Adrenal gland (tissue), 12 donors: ENCODE results near the gene PPP6R2. TPM values are rescaled to one million over a fixed set of nuclear protein-coding genes. Genes with fewer than 3 reads are reported as not detected.

Source experiments
- DNase-seq, 7 donors: peaks; one replicate each; pipeline ENCODE4 v3.0.0-alpha.2; 2019 to 2020
- H3K27ac ChIP-seq, 5 donors: fragments of 200-600 bp; sonication (generic) in 4 of 5; 1 replicate in 3 of 5; 2 replicates in 2 of 5; pipeline versions ENCODE4 v1.5.1 to v1.8.0; 2016 to 2020; ENCODE audit warnings: mild to moderate bottlenecking in 1 of 5
- H3K27me3 ChIP-seq: fragments of 200-600 bp; 2 replicates; pipeline ENCODE4 v1.8.0; 2021
- H3K36me3 ChIP-seq, 2 donors: fragments of 200-600 bp; replicated peaks in 1 of 2; 1 replicate in 1 of 2; 2 replicates in 1 of 2; pipeline versions ENCODE4 v1.5.1 to v1.8.0; 2018 to 2022
- H3K4me1 ChIP-seq, 2 donors: fragments of 200-600 bp; replicated peaks in 1 of 2; 1 replicate in 1 of 2; 2 replicates in 1 of 2; pipeline versions ENCODE4 v1.5.1 to v1.8.0; 2018 to 2021
- H3K4me3 ChIP-seq, 4 donors: fragments of 200-600 bp; sonication (generic) in 3 of 4; one replicate each; pipeline ENCODE4 v1.5.1; 2016 to 2018
- H3K9me3 ChIP-seq, 3 donors: fragments of 200-600 bp; sonication (generic) in 1 of 3; replicated peaks in 1 of 3; 1 replicate in 2 of 3; 2 replicates in 1 of 3; pipeline versions ENCODE4 v1.5.1 to v1.8.0; 2016 to 2021
- CTCF ChIP-seq, 6 experiments: fragments of 450-650 bp in 4 of 6; fragments of 200-600 bp in 2 of 6; sonication (generic) in 1 of 6; IDR thresholded peaks; 1 replicate in 5 of 6; 2 replicates in 1 of 6; pipeline versions ENCODE4 v1.5.1 to v1.8.0; 2016 to 2021; ENCODE audit warnings: antibody characterized with exemption in 6 of 6, mild to moderate bottlenecking in 2 of 6, moderate library complexity in 1 of 6
- POLR2A ChIP-seq, 2 donors: fragments of 450-650 bp; IDR thresholded peaks; one replicate each; pipeline ENCODE4 v1.6.1; 2017; ENCODE audit warnings: antibody characterized with exemption in 2 of 2, mild to moderate bottlenecking in 2 of 2, moderate library complexity in 1 of 2
- WGBS, 4 donors: extraction: QIAGEN DNeasy Blood & Tissue Kit in 2 of 4; methylation state at CpG; one replicate each; pipeline versions ENCODE4 v1.1.5 to v1.1.7; 2013 to 2017; 5-methylcytosine and 5-hydroxymethylcytosine counted together
- intact Hi-C, 2 donors: fragments of 100-400 bp; cut with DNase I; formaldehyde crosslinking; loops; one replicate each; pipeline versions ENCODE4 v1.14.1 to v1.15.0; 2022 to 2023
- polyA plus RNA-seq, 3 donors: library from polyadenylated mRNA; stranded (reverse); fragments of 200-250 nt in 2 of 3; fragments of 350-450 nt in 1 of 3; fragmentation: Illumina TruSeq in 1 of 3; extraction: RNeasy Lipid Tissue Mini Kit (QIAGEN cat#74804) in 1 of 3; gene quantifications; one replicate each; pipeline ENCODE4 v1.2.3, GENCODE V29; 2013 to 2014
- total RNA-seq, 9 donors: library from RNA; depleted of rRNA in 4 of 9; stranded (reverse); fragments of >200 nt in 4 of 9; fragments of 120-200 nt in 1 of 9; fragmentation: NEBNext Ultra II Directional in 1 of 9; extraction: Animal tissue kit (Norgen Biotek cat#: 25700) in 1 of 9; gene quantifications; one replicate each; pipeline versions ENCODE4 v1.1.0 to v1.2.4, GENCODE V29; 2013 to 2023
- donor health status: healthy with polysubstance abuse.
- donor health status: Bipolar disorder and iron deficiency.
- donor health status: DM: yes; HTN: yes; CAD: no.
- donor health status: DM: no; HTN: no; CAD: no.
- donor health status: DM: no; HTN: no; CAD: no.
- donor health status: DM: yes; HTN: yes; CAD: no.

The PPP6R2 gene
- total and polyA plus RNA-seq, 12 donors = 19.6 to 129 (median 73.0) TPM

GRCh38 chr22:50436015-50436830 is 93.1 kb downstream of the PPP6R2 start:
- 89 to 92% (median 91%) methylated on average over 17 to 37 of the region's 37 CpGs for WGBS, 4 donors
- no peaks in the 10 kb centered on the region for H3K9me3 ChIP-seq
- no peak for TF ChIP-seq CTCF (IDR thresholded peaks at IDR 0.05)
- TF ChIP-seq POLR2A (IDR thresholded peaks at IDR 0.05) = no peak
- H3K27me3 ChIP-seq = no peaks in the 10 kb centered on the region
- no peak overlapping the region for H3K4me3 ChIP-seq
- no peaks in the 10 kb centered on the region for H3K4me1 ChIP-seq
- peak in 1 of 7 donors; percentile 13 for DNase-seq
- intact Hi-C loops = no loop called here
- H3K36me3 ChIP-seq = peaks cover 0 to 83% of the 10 kb centered on the region in 2 donors
- no peak overlapping the region for H3K27ac ChIP-seq

- Histone ChIP-seq H3K27me3 (no peaks in the 10 kb centered on the region), H3K36me3 (peaks cover 0 to 81% of the 10 kb centered on the region in 2 donors), H3K27ac (no peak overlapping the region), H3K9me3 (no peaks in the 10 kb centered on the region), H3K4me3 (no peak overlapping the region), H3K4me1 (no peaks in the 10 kb centered on the region)
- DNase-seq = no peak
- WGBS, 4 donors = 95 to 97% (median 96%) methylated on average over 16 to 25 of the region's 25 CpGs
- intact Hi-C loops = no loop called here
- TF ChIP-seq CTCF (IDR thresholded peaks at IDR 0.05) (no peak), POLR2A (IDR thresholded peaks at IDR 0.05) (no peak)
Observed at GRCh38 chr22:50436841-50437341, 93.8 kb downstream of the PPP6R2 start.

- TF ChIP-seq POLR2A (IDR thresholded peaks at IDR 0.05) (no peak), CTCF (IDR thresholded peaks at IDR 0.05) (no peak)
- DNase-seq = no peak
- Histone ChIP-seq H3K36me3 (peaks cover 0 to 73% of the 10 kb centered on the region in 2 donors), H3K27ac (no peak overlapping the region), H3K9me3 (no peaks in the 10 kb centered on the region), H3K4me1 (no peaks in the 10 kb centered on the region), H3K4me3 (no peak overlapping the region), H3K27me3 (no peaks in the 10 kb centered on the region)
- WGBS, 4 donors = 90 to 94% (median 93%) methylated on average over 27 to 36 of the region's 36 CpGs
- intact Hi-C loops = no loop called here
Observed at GRCh38 chr22:50437511-50438304, 94.6 kb downstream of the PPP6R2 start.
